Fibroblast of lung (primary cell): Measurements from ENCODE around the gene TM4SF18. TPM values are rescaled to one million over a fixed set of nuclear protein-coding genes. Genes with fewer than 3 reads are reported as not detected.

ENCODE experiments used
- DNase-seq, 2 donors: peaks; one replicate each; pipeline versions ENCODE4 v3.0.0 to v3.0.0-alpha.2; 2010; ENCODE audit warnings: low read depth in 2 of 2
- H2AFZ ChIP-seq: 2 replicates; pipeline ENCODE4 v1.5.1; 2012; ENCODE audit warnings: low read length, control low read depth, inconsistent platforms
- H3K27ac ChIP-seq: 2 replicates; pipeline ENCODE4 v1.5.1; 2011; ENCODE audit warnings: low read length, control low read depth; ENCODE audit not compliant: insufficient read depth
- H3K27me3 ChIP-seq: 2 replicates; pipeline ENCODE4 v1.5.1; 2011; ENCODE audit warnings: mild to moderate bottlenecking, low read length; ENCODE audit not compliant: control insufficient read depth, insufficient read depth
- H3K36me3 ChIP-seq: 2 replicates; pipeline ENCODE4 v1.5.1; 2011; ENCODE audit warnings: low read length; ENCODE audit not compliant: control insufficient read depth, insufficient read depth
- H3K4me1 ChIP-seq: 2 replicates; pipeline ENCODE4 v1.5.1; 2011; ENCODE audit warnings: low read length; ENCODE audit not compliant: control insufficient read depth, insufficient read depth; ENCODE audit errors: extremely low read depth
- H3K4me2 ChIP-seq: 2 replicates; pipeline ENCODE4 v1.5.1; 2011; ENCODE audit warnings: low read length, control low read depth; ENCODE audit not compliant: insufficient read depth; ENCODE audit errors: extremely low read depth
- H3K4me3 ChIP-seq, 4 experiments: fragments of 200-600 bp in 1 of 4; sonication (generic) in 1 of 4; replicated peaks in 1 of 4; 2 replicates each; pipeline ENCODE4 v1.5.1; 2011 to 2016; ENCODE audit warnings: low read length in 4 of 4, low read depth in 3 of 4, mild to moderate bottlenecking in 3 of 4, control low read depth in 2 of 4, inconsistent platforms in 1 of 4, mixed read lengths in 1 of 4; ENCODE audit not compliant: insufficient read depth in 1 of 4; ENCODE audit errors: control extremely low read depth in 1 of 4
- H3K79me2 ChIP-seq: 2 replicates; pipeline ENCODE4 v1.5.1; 2012; ENCODE audit warnings: mild to moderate bottlenecking, low read length, inconsistent platforms; ENCODE audit not compliant: control insufficient read depth, insufficient read depth
- H3K9ac ChIP-seq: 2 replicates; pipeline ENCODE4 v1.5.1; 2011; ENCODE audit warnings: mild to moderate bottlenecking, low read length, control low read depth; ENCODE audit not compliant: insufficient read depth
- H3K9me3 ChIP-seq: 2 replicates; pipeline ENCODE4 v1.5.1; 2012; ENCODE audit warnings: low read depth, low read length; ENCODE audit not compliant: control insufficient read depth, insufficient read depth
- H4K20me1 ChIP-seq: 2 replicates; pipeline ENCODE4 v1.5.1; 2011; ENCODE audit warnings: low read length; ENCODE audit not compliant: control insufficient read depth, insufficient read depth; ENCODE audit errors: extremely low read depth
- EZH2 ChIP-seq: IDR thresholded peaks from 2 replicates; pipeline ENCODE4 v1.5.1; 2012; ENCODE audit warnings: low read length, control low read depth, mild to moderate bottlenecking; ENCODE audit errors: missing control alignments
- polyA plus RNA-seq, 2 donors: library from polyadenylated mRNA; depleted of rRNA in 1 of 2; stranded (reverse) in 1 of 2; unstranded in 1 of 2; fragments of >200 nt; gene quantifications; 2 replicates each; pipeline ENCODE4 v1.2.1, GENCODE V29; 2011 to 2012; ENCODE audit warnings: missing spikeins in 1 of 2
- total RNA-seq: library from RNA; depleted of rRNA; stranded (reverse); fragments of >200 nt; gene quantifications from 2 replicates; pipeline ENCODE4 v1.2.1, GENCODE V29; 2014
- TF ChIP-seq, protein P1 (sequence below), 2 donors: IDR thresholded peaks in 1 of 2; conservative IDR thresholded peaks in 1 of 2; 1 replicate in 1 of 2; 2 replicates in 1 of 2; pipeline ENCODE4 v1.5.1; 2011 to 2012; ENCODE audit warnings: low read length in 2 of 2, control low read depth in 1 of 2, inconsistent platforms in 1 of 2, low read depth in 1 of 2, mild to moderate bottlenecking in 1 of 2

The TM4SF18 gene
- total and polyA plus RNA-seq, 2 donors (not counting 1 experiment from before 2014, with no cell fraction given), result not detected

- no peaks in the 10 kb centered on the region for H3K9me3 ChIP-seq
- no peak overlapping the region for H2AFZ ChIP-seq
- no peak overlapping the region for H3K4me3 ChIP-seq
- no peaks in the 10 kb centered on the region for H3K27me3 ChIP-seq
- H3K36me3 ChIP-seq, result no peaks in the 10 kb centered on the region
- H3K4me1 ChIP-seq, result peaks cover 11% of the 10 kb centered on the region
- no peak for DNase-seq
- H3K9ac ChIP-seq, result no peak overlapping the region
- H4K20me1 ChIP-seq, result no peaks in the 10 kb centered on the region
- no peaks in the 10 kb centered on the region for H3K79me2 ChIP-seq
- no peak overlapping the region for H3K4me2 ChIP-seq
- H3K27ac ChIP-seq, result no peak overlapping the region
- TF ChIP-seq, protein P1, sequence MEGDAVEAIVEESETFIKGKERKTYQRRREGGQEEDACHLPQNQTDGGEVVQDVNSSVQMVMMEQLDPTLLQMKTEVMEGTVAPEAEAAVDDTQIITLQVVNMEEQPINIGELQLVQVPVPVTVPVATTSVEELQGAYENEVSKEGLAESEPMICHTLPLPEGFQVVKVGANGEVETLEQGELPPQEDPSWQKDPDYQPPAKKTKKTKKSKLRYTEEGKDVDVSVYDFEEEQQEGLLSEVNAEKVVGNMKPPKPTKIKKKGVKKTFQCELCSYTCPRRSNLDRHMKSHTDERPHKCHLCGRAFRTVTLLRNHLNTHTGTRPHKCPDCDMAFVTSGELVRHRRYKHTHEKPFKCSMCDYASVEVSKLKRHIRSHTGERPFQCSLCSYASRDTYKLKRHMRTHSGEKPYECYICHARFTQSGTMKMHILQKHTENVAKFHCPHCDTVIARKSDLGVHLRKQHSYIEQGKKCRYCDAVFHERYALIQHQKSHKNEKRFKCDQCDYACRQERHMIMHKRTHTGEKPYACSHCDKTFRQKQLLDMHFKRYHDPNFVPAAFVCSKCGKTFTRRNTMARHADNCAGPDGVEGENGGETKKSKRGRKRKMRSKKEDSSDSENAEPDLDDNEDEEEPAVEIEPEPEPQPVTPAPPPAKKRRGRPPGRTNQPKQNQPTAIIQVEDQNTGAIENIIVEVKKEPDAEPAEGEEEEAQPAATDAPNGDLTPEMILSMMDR (conservative IDR thresholded peaks at IDR 0.05 in 1 of 2, IDR thresholded peaks at IDR 0.05 in 1 of 2; ENCODE audit: low read depth in 1 of 2, low read length in 2 of 2), result no peak
- no peak for TF ChIP-seq EZH2
Observed at GRCh38 chr3:149343951-149344350, 10.5 kb upstream of the TM4SF18 start.

DNA sequence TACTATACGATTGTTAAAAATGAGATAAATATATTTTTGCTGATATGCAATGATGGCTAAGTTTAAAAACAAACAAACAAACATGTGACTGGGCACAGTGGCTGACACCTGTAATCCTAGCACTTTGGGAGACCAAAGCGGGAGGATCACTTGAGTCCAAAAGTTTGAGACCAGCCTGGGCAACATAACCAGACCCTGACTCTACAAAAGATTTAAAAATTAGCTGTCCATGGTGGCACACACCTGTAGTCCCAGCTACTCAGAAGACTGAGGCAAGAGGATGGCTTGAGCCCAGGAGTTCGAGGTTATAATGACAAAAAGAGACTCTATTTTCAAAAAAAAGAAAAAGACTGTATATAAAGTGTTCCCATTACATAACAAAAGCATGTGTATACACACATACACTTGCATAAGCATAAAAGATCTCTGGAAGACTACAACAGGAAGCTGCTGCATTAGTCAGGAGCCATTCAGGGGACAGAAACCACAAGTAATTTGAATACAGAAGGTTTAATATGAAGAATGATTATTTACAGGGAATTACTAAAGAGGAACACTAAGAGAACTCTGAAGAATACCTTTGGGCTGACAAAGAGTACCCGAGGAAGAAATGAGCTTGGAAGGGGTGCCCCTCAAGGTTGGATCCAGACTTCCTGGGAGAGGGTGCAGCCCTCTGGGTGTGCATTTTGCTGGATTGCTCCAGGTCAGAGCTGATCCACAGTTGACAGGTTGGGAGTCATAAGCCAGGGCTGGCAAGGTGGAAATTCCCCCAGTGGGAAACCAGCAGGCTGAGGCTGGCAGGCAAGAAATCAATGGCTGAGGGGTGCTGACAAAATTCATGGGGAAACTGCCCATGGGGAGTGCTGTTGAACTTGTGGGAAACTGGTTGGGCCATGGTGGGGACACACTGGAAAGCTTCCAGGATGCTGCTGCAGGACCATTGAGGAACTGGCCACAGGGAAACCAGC is 9.3 kb upstream of the TM4SF18 start:
- Histone ChIP-seq H3K27me3 (no peaks in the 10 kb centered on the region), H3K4me1 (peaks cover 11% of the 10 kb centered on the region), H3K27ac (no peak overlapping the region), H2AFZ (no peak overlapping the region), H4K20me1 (no peaks in the 10 kb centered on the region), H3K79me2 (no peaks in the 10 kb centered on the region), H3K9me3 (no peaks in the 10 kb centered on the region), H3K4me3 (no peak overlapping the region), H3K4me2 (peak overlapping the region; percentile 41), H3K9ac (no peak overlapping the region), H3K36me3 (no peaks in the 10 kb centered on the region)
- TF ChIP-seq, protein P1 (conservative IDR thresholded peaks at IDR 0.05 in 1 of 2, IDR thresholded peaks at IDR 0.05 in 1 of 2; ENCODE audit: low read depth in 1 of 2, low read length in 2 of 2), result no peak
- TF ChIP-seq EZH2, result no peak
- peak; percentile 68 to 94 for DNase-seq

- Histone ChIP-seq H3K4me1 (peaks cover 11% of the 10 kb centered on the region), H3K9ac (no peak overlapping the region), H3K4me2 (peak overlapping the region; percentile 68), H3K36me3 (no peaks in the 10 kb centered on the region), H3K79me2 (no peaks in the 10 kb centered on the region), H3K27me3 (no peaks in the 10 kb centered on the region), H3K27ac (peak overlapping the region; percentile 74), H3K4me3 (no peak overlapping the region), H4K20me1 (no peaks in the 10 kb centered on the region), H2AFZ (no peak overlapping the region), H3K9me3 (no peaks in the 10 kb centered on the region)
- DNase-seq, result peak; percentile 15 to 58
- TF ChIP-seq, protein P1 (conservative IDR thresholded peaks at IDR 0.05 in 1 of 2, IDR thresholded peaks at IDR 0.05 in 1 of 2; ENCODE audit: low read depth in 1 of 2, low read length in 2 of 2), result no peak
- no peak for TF ChIP-seq EZH2
Observed at GRCh38 chr3:149340310-149340933, 7.0 kb upstream of the TM4SF18 start.
